ENCODE measurements around the gene PTGER1.

Gene PTGER1

GRCh38 chr19:14497228-14497921 lies 22.2 kb upstream of the PTGER1 start:
- Histone ChIP-seq H3K36me3 (ENCODE audit: control insufficient read depth in 1 of 2, insufficient read depth in 2 of 2, low read length in 2 of 2) (no peaks in the 10 kb centered on the region), H3K27ac (ENCODE audit: low read depth, low read length) (peak overlapping the region; percentile 67), H3K4me1 (ENCODE audit: control insufficient read depth in 1 of 2, insufficient read depth in 2 of 2, low read length in 2 of 2) (peaks cover 26 to 28% of the 10 kb centered on the region in 2 donors), H3K9ac (ENCODE audit: low read depth in 1 of 2, low read length in 2 of 2) (peak overlapping the region; percentile 48 to 57), H3K27me3 (ENCODE audit: control insufficient read depth in 1 of 2, insufficient read depth in 2 of 2, low read length in 2 of 2) (no peaks in the 10 kb centered on the region), H3K4me3 (ENCODE audit: low read depth in 1 of 2, low read length in 2 of 2) (peak overlapping the region; percentile 32 to 61), H3K9me3 (ENCODE audit: control insufficient read depth in 1 of 2, low read length in 2 of 2) (no peaks in the 10 kb centered on the region)

DNA sequence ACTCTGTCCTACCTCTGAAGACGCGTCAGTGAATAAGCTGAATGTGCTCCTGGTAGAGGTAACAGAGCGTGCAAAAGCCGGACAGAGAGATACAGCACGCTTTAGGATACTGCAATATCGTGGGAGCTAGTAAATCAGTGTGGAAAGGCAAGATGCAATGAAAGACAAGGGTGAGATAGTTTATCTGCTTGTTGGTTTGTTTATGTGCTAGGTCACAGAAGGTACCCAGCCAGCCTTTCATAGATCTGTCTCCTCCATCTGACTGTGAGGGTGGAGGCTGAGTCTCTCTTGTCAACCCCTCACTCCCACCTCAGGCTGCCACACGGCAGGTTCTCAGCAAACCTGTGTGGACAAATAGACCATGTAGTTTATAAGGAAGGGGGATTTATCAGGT lies 21.7 kb upstream of the PTGER1 start:
- peaks cover 26 to 28% of the 10 kb centered on the region in 2 donors for H3K4me1 ChIP-seq (ENCODE audit: control insufficient read depth in 1 of 2, insufficient read depth in 2 of 2, low read length in 2 of 2)
- H3K9ac ChIP-seq (ENCODE audit: low read depth in 1 of 2, low read length in 2 of 2): peak overlapping the region; percentile 48 to 57
- H3K4me3 ChIP-seq (ENCODE audit: low read depth in 1 of 2, low read length in 2 of 2): peak overlapping the region; percentile 61 to 65

DNA sequence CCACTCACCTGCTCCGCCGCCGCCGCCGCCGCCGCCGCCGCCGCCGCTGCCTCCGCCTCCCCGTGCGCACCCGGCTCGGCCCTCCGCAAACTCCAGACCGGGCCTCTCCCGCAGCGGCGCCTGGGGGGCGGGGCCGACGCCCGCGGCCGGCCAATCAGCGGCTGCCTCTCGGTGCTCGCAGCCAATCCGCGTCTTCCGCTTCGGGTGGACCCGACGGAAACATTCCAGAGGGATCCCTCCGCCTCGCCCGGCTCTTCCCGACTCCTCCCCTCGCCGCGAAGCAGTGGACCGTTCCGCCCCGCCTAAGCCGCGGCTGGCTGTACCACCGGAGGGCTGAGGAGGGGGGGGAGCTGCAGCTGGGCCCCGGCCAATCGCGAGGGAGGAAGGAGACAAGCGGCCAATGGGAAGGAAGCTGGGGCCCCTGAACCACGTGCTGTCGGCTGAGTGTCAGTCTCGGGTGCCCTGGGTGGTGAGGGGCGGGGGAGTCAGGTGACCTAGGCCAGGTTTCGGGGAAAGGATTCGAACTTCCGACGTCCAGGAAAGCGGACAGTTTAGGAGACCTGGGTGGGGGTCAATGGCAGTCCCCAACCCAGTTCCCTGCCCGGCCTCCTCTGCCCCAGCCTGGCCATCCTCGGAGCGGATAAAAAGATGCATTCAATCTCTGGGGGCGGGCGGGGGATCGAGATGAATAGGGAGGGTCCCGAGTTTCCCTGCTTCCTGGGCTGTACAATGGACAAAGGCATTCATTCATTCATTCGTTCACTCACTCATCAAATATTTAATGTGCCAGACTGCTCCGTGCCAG lies 21.1 kb upstream of the PTGER1 start, which contains the start of gene GIPC1:
TSS of gene GIPC1 (minus strand) at position 99 of the 805 bp plus-strand sequence. CDS start 13,151 bp downstream, outside the sequence.
- Histone ChIP-seq H3K4me3 (ENCODE audit: low read depth in 1 of 2, low read length in 2 of 2) (peak within 1 kb of the TSS; percentile 67 to 83), H3K4me1 (ENCODE audit: control insufficient read depth in 1 of 2, insufficient read depth in 2 of 2, low read length in 2 of 2) (peaks cover 26 to 28% of the 10 kb centered on the region in 2 donors), H3K27ac (ENCODE audit: low read depth, low read length) (peak within 1 kb of the TSS; percentile 67), H3K36me3 (ENCODE audit: control insufficient read depth in 1 of 2, insufficient read depth in 2 of 2, low read length in 2 of 2) (peaks cover 0 to 4% of the 10 kb centered on the region in 2 donors), H3K9ac (ENCODE audit: low read depth in 1 of 2, low read length in 2 of 2) (peak within 1 kb of the TSS; percentile 57 to 83), H3K9me3 (ENCODE audit: control insufficient read depth in 1 of 2, low read length in 2 of 2) (no peaks in the 10 kb centered on the region), H3K27me3 (ENCODE audit: control insufficient read depth in 1 of 2, insufficient read depth in 2 of 2, low read length in 2 of 2) (no peaks in the 10 kb centered on the region)

More for the DNA sequence above, 21.7 kb upstream of the PTGER1 start:
- no peaks in the 10 kb centered on the region for H3K9me3 ChIP-seq (ENCODE audit: control insufficient read depth in 1 of 2, low read length in 2 of 2)
- no peaks in the 10 kb centered on the region for H3K27me3 ChIP-seq (ENCODE audit: control insufficient read depth in 1 of 2, insufficient read depth in 2 of 2, low read length in 2 of 2)
- no peaks in the 10 kb centered on the region for H3K36me3 ChIP-seq (ENCODE audit: control insufficient read depth in 1 of 2, insufficient read depth in 2 of 2, low read length in 2 of 2)
- peak overlapping the region; percentile 67 for H3K27ac ChIP-seq (ENCODE audit: low read depth, low read length)

DNA sequence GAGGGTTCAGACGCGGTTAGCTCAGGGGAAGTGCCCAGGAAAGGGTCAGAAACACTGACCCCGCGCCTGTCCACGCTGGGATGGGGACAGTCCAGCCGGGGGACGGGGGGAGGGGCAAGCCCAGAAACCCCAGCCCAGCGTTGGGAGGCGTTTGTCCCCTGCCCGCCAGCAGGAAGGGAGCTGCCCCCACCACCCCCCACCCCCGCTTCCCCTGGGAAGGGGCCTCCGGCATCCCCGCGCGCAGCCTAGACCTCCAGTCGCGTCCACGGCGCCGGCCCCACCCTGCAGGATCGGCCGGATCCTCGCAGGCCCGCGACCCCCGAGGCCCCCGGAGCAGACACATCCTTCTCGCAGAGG lies 20.5 kb upstream of the PTGER1 start:
- no peaks in the 10 kb centered on the region for H3K9me3 ChIP-seq (ENCODE audit: control insufficient read depth in 1 of 2, low read length in 2 of 2)
- peak overlapping the region; percentile 45 to 83 for H3K9ac ChIP-seq (ENCODE audit: low read depth in 1 of 2, low read length in 2 of 2)
- peaks cover 26 to 28% of the 10 kb centered on the region in 2 donors for H3K4me1 ChIP-seq (ENCODE audit: control insufficient read depth in 1 of 2, insufficient read depth in 2 of 2, low read length in 2 of 2)
- H3K4me3 ChIP-seq (ENCODE audit: low read depth in 1 of 2, low read length in 2 of 2): peak overlapping the region; percentile 67 to 83
- H3K27me3 ChIP-seq (ENCODE audit: control insufficient read depth in 1 of 2, insufficient read depth in 2 of 2, low read length in 2 of 2): no peaks in the 10 kb centered on the region
- H3K27ac ChIP-seq (ENCODE audit: low read depth, low read length): peak overlapping the region; percentile 20
- peaks cover 0 to 6% of the 10 kb centered on the region in 2 donors for H3K36me3 ChIP-seq (ENCODE audit: control insufficient read depth in 1 of 2, insufficient read depth in 2 of 2, low read length in 2 of 2)

DNA sequence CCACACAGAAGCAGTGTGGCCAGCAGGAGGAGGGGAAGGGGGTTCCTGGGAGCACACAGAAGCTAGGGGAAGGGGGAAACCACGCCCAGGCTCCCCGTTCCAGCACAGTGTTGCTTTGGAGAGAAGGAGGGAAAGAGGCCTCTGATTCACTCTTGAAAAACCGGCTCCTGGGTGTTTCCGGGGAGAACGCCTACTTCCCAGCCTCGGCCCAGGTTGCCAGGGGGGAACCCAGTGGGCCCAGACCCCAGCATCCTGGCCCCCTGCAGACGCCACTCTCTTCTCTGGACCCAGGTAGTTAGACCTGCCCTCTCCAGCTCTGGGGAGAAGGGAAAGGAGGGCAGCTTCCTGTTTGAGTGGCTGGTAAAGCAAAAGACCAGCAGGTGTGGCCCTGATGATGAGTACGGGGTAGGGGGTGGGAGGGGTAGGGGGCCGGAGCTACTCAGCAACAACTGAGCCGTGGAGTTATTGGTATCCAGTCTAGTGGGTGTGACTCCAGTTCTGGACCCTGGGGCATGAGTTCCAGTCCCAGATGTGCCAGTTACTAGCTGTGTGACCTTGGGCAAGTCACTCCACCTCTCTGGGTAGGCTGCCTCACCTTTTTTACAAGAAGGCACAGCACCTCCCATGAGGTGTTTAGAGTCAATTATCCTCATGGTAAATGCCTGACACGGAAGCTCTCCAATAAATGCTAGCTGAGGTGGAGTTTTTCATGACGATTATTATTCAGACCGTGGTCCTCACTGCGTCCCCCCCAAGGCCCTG lies 19.9 kb upstream of the PTGER1 start:
- peaks cover 26 to 28% of the 10 kb centered on the region in 2 donors for H3K4me1 ChIP-seq (ENCODE audit: control insufficient read depth in 1 of 2, insufficient read depth in 2 of 2, low read length in 2 of 2)
- H3K9me3 ChIP-seq (ENCODE audit: control insufficient read depth in 1 of 2, low read length in 2 of 2): no peaks in the 10 kb centered on the region
- peaks cover 0 to 6% of the 10 kb centered on the region in 2 donors for H3K36me3 ChIP-seq (ENCODE audit: control insufficient read depth in 1 of 2, insufficient read depth in 2 of 2, low read length in 2 of 2)
- H3K27ac ChIP-seq (ENCODE audit: low read depth, low read length): no peak overlapping the region
- H3K27me3 ChIP-seq (ENCODE audit: control insufficient read depth in 1 of 2, insufficient read depth in 2 of 2, low read length in 2 of 2): no peaks in the 10 kb centered on the region
- peak overlapping the region; percentile 67 to 83 for H3K4me3 ChIP-seq (ENCODE audit: low read depth in 1 of 2, low read length in 2 of 2)
- peak overlapping the region; percentile 45 to 83 for H3K9ac ChIP-seq (ENCODE audit: low read depth in 1 of 2, low read length in 2 of 2)

DNA sequence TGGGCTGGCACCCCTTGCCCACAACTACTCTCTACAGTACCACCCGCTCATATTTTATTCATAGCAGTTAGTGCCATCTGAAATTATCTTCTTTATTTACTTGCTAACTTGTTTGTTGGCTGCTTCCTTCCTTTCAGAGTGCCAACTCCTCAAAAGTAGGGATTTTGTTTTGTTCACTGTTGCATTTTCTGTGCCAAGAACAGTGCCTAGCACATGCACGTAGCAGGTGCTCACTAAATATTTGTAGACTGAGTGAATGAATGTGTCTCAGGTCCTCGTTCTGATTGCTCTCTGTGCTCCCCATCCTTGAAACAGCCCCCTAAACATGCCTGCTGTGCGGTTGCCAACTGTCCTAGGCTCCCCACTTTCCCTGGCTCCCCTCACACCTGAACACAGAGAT lies 19.3 kb upstream of the PTGER1 start:
- Histone ChIP-seq H3K4me3 (ENCODE audit: low read depth in 1 of 2, low read length in 2 of 2) (peak overlapping the region in 1 of 2 donors; percentile 83), H3K4me1 (ENCODE audit: control insufficient read depth in 1 of 2, insufficient read depth in 2 of 2, low read length in 2 of 2) (peaks cover 26 to 28% of the 10 kb centered on the region in 2 donors), H3K27me3 (ENCODE audit: control insufficient read depth in 1 of 2, insufficient read depth in 2 of 2, low read length in 2 of 2) (no peaks in the 10 kb centered on the region), H3K9me3 (ENCODE audit: control insufficient read depth in 1 of 2, low read length in 2 of 2) (no peaks in the 10 kb centered on the region), H3K36me3 (ENCODE audit: control insufficient read depth in 1 of 2, insufficient read depth in 2 of 2, low read length in 2 of 2) (peaks cover 0 to 6% of the 10 kb centered on the region in 2 donors), H3K9ac (ENCODE audit: low read depth in 1 of 2, low read length in 2 of 2) (peak overlapping the region in 1 of 2 donors; percentile 47), H3K27ac (ENCODE audit: low read depth, low read length) (no peak overlapping the region)

GRCh38 chr19:14492756-14493337 lies 17.7 kb upstream of the PTGER1 start:
- Histone ChIP-seq H3K9me3 (ENCODE audit: control insufficient read depth in 1 of 2, low read length in 2 of 2) (no peaks in the 10 kb centered on the region), H3K4me1 (ENCODE audit: control insufficient read depth in 1 of 2, insufficient read depth in 2 of 2, low read length in 2 of 2) (peaks cover 26 to 28% of the 10 kb centered on the region in 2 donors), H3K27ac (ENCODE audit: low read depth, low read length) (no peak overlapping the region), H3K36me3 (ENCODE audit: control insufficient read depth in 1 of 2, insufficient read depth in 2 of 2, low read length in 2 of 2) (peaks cover 0 to 19% of the 10 kb centered on the region in 2 donors), H3K27me3 (ENCODE audit: control insufficient read depth in 1 of 2, insufficient read depth in 2 of 2, low read length in 2 of 2) (no peaks in the 10 kb centered on the region), H3K9ac (ENCODE audit: low read depth in 1 of 2, low read length in 2 of 2) (no peak overlapping the region), H3K4me3 (ENCODE audit: low read depth in 1 of 2, low read length in 2 of 2) (no peak overlapping the region)

DNA sequence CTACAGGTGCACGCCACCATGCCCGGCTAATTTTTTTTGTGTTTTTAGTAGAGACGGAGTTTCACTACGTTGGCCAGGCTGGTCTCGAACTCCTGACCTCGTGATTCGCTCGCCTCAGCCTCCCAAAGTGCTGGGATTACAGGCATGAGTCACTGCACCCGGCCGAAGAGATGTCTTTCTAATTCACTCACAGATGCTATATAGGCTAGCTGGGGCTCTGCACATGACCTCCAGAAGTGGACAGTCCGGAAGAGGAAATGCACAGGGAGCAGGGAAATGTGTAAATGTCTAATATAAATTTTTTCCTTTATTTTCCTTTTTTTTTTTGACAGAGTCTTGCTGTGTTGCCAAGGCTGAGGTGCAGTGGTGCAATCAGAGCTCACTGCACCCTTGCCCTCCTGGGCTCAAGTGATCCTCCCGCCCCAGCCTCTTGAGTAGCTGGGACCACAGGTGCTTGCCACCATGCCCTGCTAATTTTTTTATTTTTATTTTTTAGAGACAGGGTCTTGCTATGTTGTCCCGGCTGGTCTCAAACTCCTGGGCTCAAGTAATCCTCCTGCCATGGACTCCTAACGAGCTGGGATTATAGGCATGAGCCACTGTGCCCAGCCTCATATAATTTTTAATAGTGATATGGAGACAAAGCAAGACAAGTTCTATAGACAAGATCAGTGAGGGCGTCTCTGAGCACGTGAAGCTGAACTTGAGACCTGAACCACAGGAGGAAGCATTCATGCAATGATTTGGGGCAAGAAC lies 12.4 kb upstream of the PTGER1 start:
- H3K4me1 ChIP-seq (ENCODE audit: control insufficient read depth in 1 of 2, insufficient read depth in 2 of 2, low read length in 2 of 2): no peaks in the 10 kb centered on the region
- H3K36me3 ChIP-seq (ENCODE audit: control insufficient read depth in 1 of 2, insufficient read depth in 2 of 2, low read length in 2 of 2): peaks cover 0 to 20% of the 10 kb centered on the region in 2 donors
- no peak overlapping the region for H3K9ac ChIP-seq (ENCODE audit: low read depth in 1 of 2, low read length in 2 of 2)
- H3K4me3 ChIP-seq (ENCODE audit: low read depth in 1 of 2, low read length in 2 of 2): no peak overlapping the region
- no peaks in the 10 kb centered on the region for H3K9me3 ChIP-seq (ENCODE audit: control insufficient read depth in 1 of 2, low read length in 2 of 2)
- H3K27me3 ChIP-seq (ENCODE audit: control insufficient read depth in 1 of 2, insufficient read depth in 2 of 2, low read length in 2 of 2): no peaks in the 10 kb centered on the region
- no peak overlapping the region for H3K27ac ChIP-seq (ENCODE audit: low read depth, low read length)
